H1 (cell line): ENCODE data around the gene OLA1.

Experiments
- ASH2L ChIP-seq: fragments of 200-600, 300-600 bp; sonication (generic); IDR thresholded peaks from one replicate; pipeline ENCODE4 v1.7.1; 2017; ENCODE audit warnings: low read length
- JUND ChIP-seq: IDR thresholded peaks from 2 replicates; pipeline ENCODE4 v1.6.1; 2011; ENCODE audit warnings: mild to moderate bottlenecking, improper control_type of control experiment, low read length
- MAFK ChIP-seq: IDR thresholded peaks from 2 replicates; pipeline ENCODE4 v1.6.1; 2012; ENCODE audit warnings: low read depth, mild to moderate bottlenecking, improper control_type of control experiment, low read length
- POLR2A ChIP-seq, 2 experiments: IDR thresholded peaks; 1 replicate in 1 of 2; 2 replicates in 1 of 2; pipeline ENCODE4 v1.6.1; 2011; ENCODE audit warnings: low read depth in 2 of 2, low read length in 2 of 2, mild to moderate bottlenecking in 2 of 2; ENCODE audit errors: control extremely low read depth in 1 of 2
- POLR2AphosphoS5 ChIP-seq: IDR thresholded peaks from 2 replicates; pipeline ENCODE4 v1.6.1; 2011; ENCODE audit warnings: low read depth, low read length
- RAD21 ChIP-seq, 2 experiments: IDR thresholded peaks in 1 of 2; conservative IDR thresholded peaks in 1 of 2; 2 replicates each; pipeline ENCODE4 v1.6.1; 2011; ENCODE audit warnings: low read depth in 2 of 2, low read length in 2 of 2, improper control_type of control experiment in 1 of 2, inconsistent platforms in 1 of 2, mild to moderate bottlenecking in 1 of 2, moderate library complexity in 1 of 2
- RFX5 ChIP-seq: IDR thresholded peaks from 2 replicates; pipeline ENCODE4 v1.6.1; 2011; ENCODE audit warnings: low read depth, low read length, improper control_type of control experiment, borderline replicate concordance
- RNF2 ChIP-seq: fragments of 200-900, 300-1000 bp; sonication (generic); IDR thresholded peaks from 2 replicates; pipeline ENCODE4 v1.7.1; 2016; ENCODE audit warnings: borderline replicate concordance, low read depth, mild to moderate bottlenecking, antibody characterized with exemption, low read length; ENCODE audit not compliant: poor library complexity, severe bottlenecking; ENCODE audit errors: missing control alignments
- YY1 ChIP-seq: IDR thresholded peaks from 2 replicates; pipeline ENCODE4 v1.6.1; 2011; ENCODE audit warnings: low read depth, mild to moderate bottlenecking, low read length
- TF ChIP-seq, protein P1 (sequence below), 3 experiments: IDR thresholded peaks; 1 replicate in 2 of 3; 2 replicates in 1 of 3; pipeline versions ENCODE4 v1.5.1 to v1.6.1; 2011; ENCODE audit warnings: low read length in 3 of 3, mild to moderate bottlenecking in 3 of 3, inconsistent platforms in 2 of 3, low read depth in 1 of 3, moderate library complexity in 1 of 3; ENCODE audit not compliant: insufficient read depth in 1 of 3; ENCODE audit errors: control extremely low read depth in 1 of 3
- TF ChIP-seq, protein P2 (sequence below): IDR thresholded peaks from 2 replicates; pipeline ENCODE4 v1.6.1; 2011; ENCODE audit warnings: low read length, improper control_type of control experiment

DNA sequence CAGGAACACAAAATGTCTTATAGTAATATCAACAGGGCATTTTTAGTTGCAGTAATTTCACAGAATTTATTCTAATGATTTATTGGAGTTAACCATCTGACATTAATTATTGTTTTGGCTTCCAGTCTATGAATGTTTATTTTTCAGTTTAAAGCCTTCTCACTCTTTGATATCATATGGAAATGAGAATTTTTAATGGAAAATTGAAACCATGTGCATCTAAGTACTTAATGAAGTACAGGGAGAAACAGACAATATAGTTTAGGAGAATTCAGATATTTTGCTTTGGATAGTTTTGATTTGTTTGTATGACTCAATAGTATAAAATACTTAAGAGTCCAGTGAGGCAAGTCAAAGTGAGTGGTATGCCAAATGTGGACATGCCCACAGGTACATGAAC, 126.1 kb downstream of the OLA1 start:
- TF ChIP-seq JUND = no peak
- no peak for TF ChIP-seq MAFK
- no peak for TF ChIP-seq POLR2A (IDR thresholded peaks at IDR 0.05; ENCODE audit: control extremely low read depth in 1 of 2, low read depth in 2 of 2, low read length in 2 of 2)
- no peak for TF ChIP-seq POLR2AphosphoS5
- TF ChIP-seq, protein P1, sequence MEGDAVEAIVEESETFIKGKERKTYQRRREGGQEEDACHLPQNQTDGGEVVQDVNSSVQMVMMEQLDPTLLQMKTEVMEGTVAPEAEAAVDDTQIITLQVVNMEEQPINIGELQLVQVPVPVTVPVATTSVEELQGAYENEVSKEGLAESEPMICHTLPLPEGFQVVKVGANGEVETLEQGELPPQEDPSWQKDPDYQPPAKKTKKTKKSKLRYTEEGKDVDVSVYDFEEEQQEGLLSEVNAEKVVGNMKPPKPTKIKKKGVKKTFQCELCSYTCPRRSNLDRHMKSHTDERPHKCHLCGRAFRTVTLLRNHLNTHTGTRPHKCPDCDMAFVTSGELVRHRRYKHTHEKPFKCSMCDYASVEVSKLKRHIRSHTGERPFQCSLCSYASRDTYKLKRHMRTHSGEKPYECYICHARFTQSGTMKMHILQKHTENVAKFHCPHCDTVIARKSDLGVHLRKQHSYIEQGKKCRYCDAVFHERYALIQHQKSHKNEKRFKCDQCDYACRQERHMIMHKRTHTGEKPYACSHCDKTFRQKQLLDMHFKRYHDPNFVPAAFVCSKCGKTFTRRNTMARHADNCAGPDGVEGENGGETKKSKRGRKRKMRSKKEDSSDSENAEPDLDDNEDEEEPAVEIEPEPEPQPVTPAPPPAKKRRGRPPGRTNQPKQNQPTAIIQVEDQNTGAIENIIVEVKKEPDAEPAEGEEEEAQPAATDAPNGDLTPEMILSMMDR (IDR thresholded peaks at IDR 0.05; ENCODE audit: control extremely low read depth in 1 of 3, insufficient read depth in 1 of 3, low read depth in 1 of 3, low read length in 3 of 3) = no peak
- no peak for TF ChIP-seq RNF2
- TF ChIP-seq, protein P2, sequence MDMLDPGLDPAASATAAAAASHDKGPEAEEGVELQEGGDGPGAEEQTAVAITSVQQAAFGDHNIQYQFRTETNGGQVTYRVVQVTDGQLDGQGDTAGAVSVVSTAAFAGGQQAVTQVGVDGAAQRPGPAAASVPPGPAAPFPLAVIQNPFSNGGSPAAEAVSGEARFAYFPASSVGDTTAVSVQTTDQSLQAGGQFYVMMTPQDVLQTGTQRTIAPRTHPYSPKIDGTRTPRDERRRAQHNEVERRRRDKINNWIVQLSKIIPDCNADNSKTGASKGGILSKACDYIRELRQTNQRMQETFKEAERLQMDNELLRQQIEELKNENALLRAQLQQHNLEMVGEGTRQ = no peak
- TF ChIP-seq ASH2L = no peak
- no peak for TF ChIP-seq RFX5
- no peak for TF ChIP-seq YY1
- no peak for TF ChIP-seq RAD21 (IDR thresholded peaks at IDR 0.05 in 1 of 2, conservative IDR thresholded peaks at IDR 0.05 in 1 of 2; ENCODE audit: low read depth in 2 of 2, low read length in 2 of 2)
